GM12864 (cell line): ENCODE data around the gene AMZ1.
A peak's percentile ranks its signal among the peaks of the same experiment; 100 is the strongest.
"Not testable (repeated sequence)": the region's sequence is repeated elsewhere in the genome, so short reads cannot be mapped to it uniquely, and the experiment has no call there.

ENCODE experiments used
- DNase-seq: peaks from one replicate; pipeline ENCODE4 v3.0.0-alpha.2; 2011; ENCODE audit warnings: low read depth
- H3K4me3 ChIP-seq: 2 replicates; pipeline ENCODE4 v1.5.1; 2011; ENCODE audit warnings: mild to moderate bottlenecking, low read depth, low read length, control low read depth
- CTCF ChIP-seq: IDR thresholded peaks from 2 replicates; pipeline ENCODE4 v1.5.1; 2011; ENCODE audit warnings: low read depth, mild to moderate bottlenecking, moderate library complexity, low read length, control low read depth, inconsistent platforms; ENCODE audit errors: missing control alignments

Gene AMZ1

GRCh38 chr7:2689343-2689847, 1.4 kb downstream of the AMZ1 start:
- H3K4me3 ChIP-seq = peak overlapping the region; percentile 7
- no peak for DNase-seq
- no peak for TF ChIP-seq CTCF

DNA sequence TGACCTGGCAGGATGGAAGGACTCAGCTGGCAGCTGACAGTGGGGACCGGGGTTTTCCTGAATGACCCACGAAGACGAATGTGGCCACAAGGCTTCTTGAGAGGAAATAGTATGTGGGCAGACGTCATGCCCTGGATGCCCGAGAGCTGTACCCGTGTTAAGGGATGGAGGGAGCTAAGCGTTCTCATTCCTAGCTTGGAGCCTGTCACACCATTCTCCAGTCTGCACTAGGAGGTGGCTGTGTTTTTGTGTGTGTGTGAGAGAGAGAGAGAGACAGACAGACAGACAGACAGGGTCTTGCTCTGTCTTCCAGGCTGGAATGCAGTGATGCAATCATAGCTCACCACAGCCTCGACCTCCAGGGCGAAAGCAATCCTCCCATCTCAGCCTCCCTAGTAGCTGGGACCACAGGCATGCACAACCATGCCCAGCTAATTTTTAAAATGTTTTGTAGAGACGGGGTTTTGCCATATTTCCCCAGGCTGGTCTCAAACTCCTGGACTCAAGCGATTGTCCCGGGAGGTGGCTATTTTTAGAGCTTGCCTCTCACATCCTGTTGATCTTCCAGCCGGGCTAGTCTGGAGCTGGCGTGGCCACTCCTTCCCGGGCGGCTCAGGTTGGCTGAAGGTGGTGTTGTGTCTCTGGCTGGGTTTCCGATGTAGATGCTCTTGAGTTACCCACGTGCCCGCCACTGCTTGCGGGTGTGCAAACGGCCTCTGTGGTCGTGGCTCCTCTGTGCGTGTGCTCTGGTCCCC, 2.1 kb downstream of the AMZ1 start:
- TF ChIP-seq CTCF = no peak
- no peak overlapping the region for H3K4me3 ChIP-seq
- DNase-seq = no peak

GRCh38 chr7:2691011-2691707, 3.2 kb downstream of the AMZ1 start:
- TF ChIP-seq CTCF = no peak
- H3K4me3 ChIP-seq = no peak overlapping the region
- no peak for DNase-seq

- H3K4me3 ChIP-seq, DNase-seq: not testable (repeated sequence)
Observed at GRCh38 chr7:2691932-2692439, 4.0 kb downstream of the AMZ1 start.

- TF ChIP-seq CTCF = no peak
- no peak for DNase-seq
- H3K4me3 ChIP-seq = no peak overlapping the region
Observed at GRCh38 chr7:2692543-2692942, 4.5 kb downstream of the AMZ1 start.

DNA sequence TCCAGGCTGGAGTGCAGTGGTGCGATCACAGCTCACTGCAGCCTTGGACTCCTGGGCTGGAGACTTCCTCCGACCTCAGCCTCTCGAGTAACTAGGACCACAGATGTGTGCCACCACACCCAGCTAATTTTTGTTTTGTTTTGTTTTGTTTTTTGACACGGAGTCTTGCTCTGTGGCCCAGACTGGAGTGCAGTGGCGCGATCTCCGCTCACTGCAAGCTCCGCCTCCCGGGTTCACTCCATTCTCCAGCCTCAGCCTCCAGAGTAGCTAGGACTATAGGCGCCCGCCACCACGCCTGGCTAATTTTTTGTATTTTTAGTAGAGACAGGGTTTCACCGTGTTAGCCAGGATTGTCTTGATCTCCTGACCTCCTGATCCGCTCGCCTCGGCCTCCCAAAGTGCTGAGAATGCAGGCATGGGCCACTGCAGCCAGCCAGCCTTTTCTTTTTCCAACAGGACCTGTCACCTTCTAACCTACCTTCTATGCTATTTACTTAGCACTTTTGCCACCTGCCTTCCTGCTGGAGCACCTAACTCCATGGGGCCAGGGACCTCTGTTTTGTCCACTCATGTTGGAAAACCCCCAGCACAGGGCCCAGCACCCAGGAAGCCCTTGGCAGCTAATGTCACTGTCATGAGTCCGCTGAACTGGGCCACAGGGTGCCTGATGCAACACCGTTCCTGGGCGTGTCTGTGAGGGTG, 5.6 kb downstream of the AMZ1 start:
- H3K4me3 ChIP-seq, DNase-seq: not testable (repeated sequence)

DNA sequence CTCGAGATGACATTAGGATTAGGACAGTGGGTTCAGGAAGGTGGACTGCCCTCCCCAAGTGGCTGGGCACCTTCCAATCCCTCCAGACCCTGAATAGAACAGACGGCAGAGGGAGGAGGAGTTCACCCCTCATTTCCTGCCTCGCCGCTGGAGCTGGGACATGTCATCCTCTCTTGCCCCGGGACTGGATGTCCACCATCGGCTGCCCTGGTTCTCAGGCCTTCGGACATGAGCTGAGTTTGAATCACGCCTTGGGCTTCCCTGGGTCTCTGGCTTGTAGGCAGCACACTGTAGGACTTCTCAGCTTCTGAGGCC, 6.1 kb downstream of the AMZ1 start:
- DNase-seq, H3K4me3 ChIP-seq: not testable (repeated sequence)

- no peak overlapping the region for H3K4me3 ChIP-seq
- DNase-seq = peak; percentile 95
- TF ChIP-seq CTCF = no peak
Observed at GRCh38 chr7:2698581-2699288, 10.7 kb downstream of the AMZ1 start.
